NCI-H187 treated with DMSO at 0.1 percent for 48 hours (cell line): ENCODE data around the gene UBTF.
"Not testable (repeated sequence)": the region's sequence is repeated elsewhere in the genome, so short reads cannot be mapped to it uniquely, and the experiment has no call there.

Experiments
- DNase-seq: peaks from one replicate; lab custom pipeline; 2025; lab: John Stamatoyannopoulos, UW

UBTF gene

GRCh38 chr17:44241106-44241624, 21.7 kb upstream of the UBTF start:
- no peak for DNase-seq

DNA sequence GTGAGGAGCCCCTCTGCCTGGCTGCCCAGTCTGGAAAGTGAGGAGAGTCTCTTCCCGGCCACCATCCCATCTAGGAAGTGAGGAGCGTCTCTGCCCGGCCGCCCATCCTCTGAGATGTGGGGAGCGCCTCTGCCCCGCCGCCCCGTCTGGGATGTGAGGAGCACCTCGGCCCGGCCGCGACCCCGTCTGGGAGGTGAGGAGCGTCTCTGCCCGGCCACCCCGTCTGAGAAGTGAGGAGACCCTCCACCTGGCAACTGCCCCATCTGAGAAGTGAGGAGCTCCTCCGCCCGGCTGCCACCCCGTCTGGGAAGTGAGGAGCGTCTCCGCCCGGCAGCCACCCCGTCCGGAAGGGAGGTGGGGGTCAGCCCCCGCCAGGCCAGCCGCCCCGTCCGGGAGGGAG, 18.4 kb upstream of the UBTF start:
- not testable (repeated sequence) for DNase-seq

- no peak for DNase-seq
Observed at GRCh38 chr17:44236444-44236991, 17.0 kb upstream of the UBTF start.

DNA sequence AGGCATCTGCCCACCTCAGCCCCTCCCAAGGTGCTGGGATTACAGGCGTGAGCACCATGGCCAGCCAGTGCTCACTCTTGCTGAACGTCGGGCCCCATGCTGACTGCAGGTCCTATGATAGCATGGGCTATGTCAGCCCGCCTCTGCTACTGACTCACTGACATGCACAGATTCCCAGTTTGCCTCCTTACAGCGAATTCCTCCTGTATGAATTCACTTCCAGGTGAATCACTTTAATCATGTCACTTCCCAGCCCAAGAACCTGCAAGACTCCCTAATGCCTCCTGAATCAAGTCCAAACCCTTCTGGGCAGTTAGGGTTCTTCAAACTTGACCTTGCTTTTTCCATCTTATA, 16.1 kb upstream of the UBTF start:
- DNase-seq: no peak

DNA sequence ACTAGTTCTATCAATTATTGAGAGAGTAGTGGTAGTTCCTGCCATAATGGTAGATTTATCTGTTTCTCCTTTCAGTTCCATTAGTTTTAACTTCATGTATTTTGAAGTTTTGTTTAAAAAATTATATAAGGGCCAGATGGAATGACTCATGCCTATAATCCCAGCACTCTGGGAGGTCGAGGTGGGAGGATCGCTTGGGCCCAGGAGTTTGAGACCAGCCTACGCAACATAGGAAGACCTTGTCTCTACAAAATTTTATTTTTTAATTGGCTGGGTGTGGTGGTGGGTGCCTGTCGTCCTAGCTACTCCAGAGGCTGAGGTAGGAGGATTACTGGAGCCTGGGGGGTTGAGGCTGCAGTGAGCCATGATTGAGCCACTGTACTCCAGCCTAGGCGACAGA, 14.1 kb upstream of the UBTF start:
- DNase-seq: no peak

- no peak for DNase-seq
Observed at GRCh38 chr17:44232061-44232460, 12.6 kb upstream of the UBTF start.

GRCh38 chr17:44230140-44230539, 10.7 kb upstream of the UBTF start:
- DNase-seq: no peak

- DNase-seq: no peak
Observed at GRCh38 chr17:44229090-44229489, 9.6 kb upstream of the UBTF start.

DNA sequence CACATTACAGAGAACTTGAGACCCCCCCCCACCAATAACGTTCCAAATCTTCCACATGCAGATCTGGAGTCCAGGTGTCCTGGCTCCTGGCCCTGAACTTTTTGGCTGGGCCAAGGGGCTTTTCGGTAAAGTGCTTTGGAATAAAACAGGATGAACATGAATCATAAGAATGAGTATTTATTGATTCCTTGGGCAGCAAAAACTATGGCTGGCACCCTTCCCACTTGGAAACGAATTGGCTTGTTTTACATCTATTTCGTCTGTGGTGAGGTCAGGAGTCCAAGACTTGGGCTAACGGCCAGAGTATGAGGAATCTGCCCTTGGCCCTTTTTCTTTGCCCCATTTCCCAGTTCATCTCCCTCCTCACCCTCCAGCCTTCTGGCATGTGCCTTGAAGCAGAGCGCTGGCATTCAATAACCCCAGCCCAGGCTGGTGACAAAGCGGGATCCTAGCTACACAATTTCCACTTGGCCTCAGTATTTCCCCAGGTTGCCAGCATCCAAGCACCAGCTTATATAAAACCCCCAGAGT, 4.1 kb upstream of the UBTF start:
- no peak for DNase-seq

DNA sequence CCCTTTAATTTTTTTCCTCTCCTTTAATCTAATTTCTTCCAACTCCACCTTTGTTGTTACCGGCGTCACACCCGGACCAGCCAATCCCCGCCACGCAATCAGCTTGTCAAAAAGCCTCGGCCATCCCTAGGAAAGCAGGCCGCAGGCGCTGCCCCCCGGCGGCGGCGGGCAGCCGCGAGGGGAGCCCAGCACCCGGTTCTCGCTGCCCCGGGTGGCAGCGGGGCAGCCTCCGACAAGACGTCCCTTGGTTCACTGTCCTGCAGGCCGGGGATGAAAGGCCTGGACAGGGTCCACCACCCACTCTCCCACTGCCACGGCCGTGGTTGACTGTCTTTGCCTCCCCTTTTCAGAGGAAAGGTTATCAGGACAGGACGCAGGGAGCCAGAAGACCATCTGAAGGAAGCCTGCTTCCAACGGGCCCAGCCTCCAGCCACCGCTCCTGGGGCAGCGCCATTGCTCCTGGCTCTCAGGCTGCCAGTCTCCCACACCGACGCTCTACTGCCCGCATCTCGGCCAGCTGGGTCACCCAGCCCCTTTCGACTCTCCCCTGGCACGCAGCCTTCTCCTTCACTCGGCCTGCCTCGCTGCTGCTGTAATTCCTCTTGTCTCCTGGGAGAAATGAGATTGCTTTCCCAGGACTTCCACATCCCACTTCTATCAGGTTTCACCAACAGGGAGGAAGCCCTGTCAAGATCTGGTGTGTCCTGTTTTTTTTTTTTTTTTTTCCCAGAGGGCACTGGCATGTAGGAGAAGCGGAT, 2.8 kb upstream of the UBTF start:
- no peak for DNase-seq

DNA sequence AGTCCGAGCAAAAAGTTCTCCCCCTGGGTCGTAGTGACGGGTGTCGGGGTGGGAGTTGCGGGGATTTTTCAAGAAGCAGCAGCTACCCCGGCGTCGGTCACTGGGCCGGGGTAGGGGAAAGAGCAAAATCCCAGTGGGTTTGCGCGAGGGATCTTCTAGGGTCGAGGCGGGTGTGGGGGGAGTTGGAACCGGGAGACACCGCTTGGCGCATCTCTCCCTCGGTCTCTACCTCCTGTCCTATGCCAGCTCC, 2.3 kb upstream of the UBTF start:
- no peak for DNase-seq

DNA sequence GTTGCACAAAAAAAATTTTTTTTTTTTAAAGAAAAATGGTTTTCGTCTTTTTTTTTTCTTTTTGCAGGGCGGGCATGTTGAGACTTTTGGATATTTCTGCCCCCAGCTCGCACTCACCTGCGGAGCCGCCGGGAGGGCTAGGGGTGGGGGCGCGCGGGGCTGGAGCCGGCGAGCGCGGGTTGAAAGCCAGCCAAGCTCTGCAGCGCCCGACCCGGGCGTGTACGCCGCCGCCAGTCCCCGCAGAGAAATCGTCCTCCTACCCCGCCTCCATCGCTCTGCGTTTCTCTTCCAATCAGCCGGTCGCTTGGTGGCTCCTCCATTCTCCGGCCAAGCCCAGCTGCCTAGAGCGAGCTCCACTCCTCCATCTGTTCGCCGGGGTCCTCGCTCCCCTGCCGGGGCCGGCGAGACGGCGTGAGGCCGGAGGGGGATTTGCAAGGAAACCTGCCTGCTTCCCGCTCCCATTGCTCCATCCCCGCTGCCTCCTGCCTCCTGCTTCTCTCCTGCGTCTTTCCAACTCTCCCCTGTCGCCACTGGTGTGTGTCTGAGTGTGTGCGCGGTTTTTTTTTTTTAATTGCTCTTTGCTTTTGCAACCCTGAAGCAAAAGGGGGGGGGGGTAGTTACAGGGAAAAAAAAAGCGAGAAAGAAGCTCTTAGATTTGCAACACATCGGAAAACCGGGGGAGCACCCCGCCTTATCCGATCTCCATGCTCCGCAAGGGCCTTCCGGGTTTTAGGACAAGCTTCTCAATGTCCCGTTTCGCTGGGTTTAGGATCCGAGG, 1.8 kb upstream of the UBTF start:
- peak; percentile 23 for DNase-seq

DNA sequence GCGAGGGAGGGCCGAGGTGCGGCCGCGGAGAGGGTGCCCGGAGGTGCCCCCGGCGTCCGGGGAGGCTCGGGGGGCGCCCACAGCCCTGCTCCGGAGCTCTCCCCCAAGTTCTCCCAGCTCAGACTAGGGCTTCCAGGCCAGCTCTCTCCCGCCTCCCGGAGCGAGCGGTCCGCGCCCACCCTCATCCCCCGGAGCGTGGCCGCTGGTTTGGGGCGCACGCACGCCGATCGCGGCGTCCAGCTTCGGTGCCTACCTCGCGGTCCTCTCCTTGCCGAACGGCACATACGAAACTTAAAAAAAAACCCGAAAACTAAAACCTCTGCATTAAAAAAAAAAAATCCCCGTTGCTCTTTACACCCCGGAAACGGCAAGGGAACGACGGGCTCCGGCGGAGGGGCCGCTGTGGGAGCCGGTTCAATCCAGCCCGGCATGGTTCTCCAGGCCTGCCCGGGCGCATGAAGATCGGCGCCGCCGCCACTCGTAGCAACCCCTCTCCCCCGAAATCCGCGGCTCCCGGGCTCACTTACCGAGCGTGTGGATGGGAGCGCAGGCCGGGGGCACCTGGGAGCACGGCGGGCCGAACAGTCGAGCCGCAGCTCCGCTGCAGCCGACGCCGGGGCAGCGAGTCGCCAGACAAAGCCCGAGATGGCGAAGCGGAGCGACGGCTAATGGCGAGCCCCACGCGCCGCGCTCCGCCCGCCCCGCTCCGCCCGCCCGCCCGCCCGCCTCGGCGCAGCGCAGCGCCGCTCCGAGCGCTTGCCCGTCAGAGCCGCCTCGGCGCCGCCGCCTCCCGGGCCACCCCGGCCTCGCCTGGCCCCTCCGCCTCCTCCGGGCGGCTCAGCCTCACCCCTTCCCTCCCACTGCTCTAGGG, 973 bp upstream of the UBTF start:
- no peak for DNase-seq

GRCh38 chr17:44219108-44219615, 313 bp downstream of the UBTF start:
- DNase-seq: no peak

- peak; percentile 34 for DNase-seq
Observed at GRCh38 chr17:44218344-44219107, 949 bp downstream of the UBTF start.

GRCh38 chr17:44217738-44218343, 1.6 kb downstream of the UBTF start:
- DNase-seq: no peak

DNA sequence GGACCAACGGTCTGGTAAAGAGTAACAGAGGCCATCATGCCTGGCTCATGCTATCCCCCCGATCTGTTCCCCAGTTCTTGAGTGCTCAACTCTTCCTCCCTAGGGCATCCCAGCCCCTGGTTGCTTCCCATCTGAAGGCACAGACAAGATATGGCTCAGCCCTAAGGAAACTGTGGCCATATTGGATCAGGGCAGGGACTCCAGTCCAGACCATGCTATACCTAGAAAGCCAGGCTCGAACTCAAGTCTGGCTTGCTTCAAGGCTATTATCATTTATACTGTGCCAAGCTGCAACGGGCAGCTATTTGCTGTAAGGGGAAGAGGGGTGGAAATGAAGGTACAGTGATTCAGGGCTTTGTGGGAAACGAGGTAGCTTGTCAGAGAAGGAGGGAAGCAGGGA, 2.8 kb downstream of the UBTF start:
- DNase-seq: no peak

DNA sequence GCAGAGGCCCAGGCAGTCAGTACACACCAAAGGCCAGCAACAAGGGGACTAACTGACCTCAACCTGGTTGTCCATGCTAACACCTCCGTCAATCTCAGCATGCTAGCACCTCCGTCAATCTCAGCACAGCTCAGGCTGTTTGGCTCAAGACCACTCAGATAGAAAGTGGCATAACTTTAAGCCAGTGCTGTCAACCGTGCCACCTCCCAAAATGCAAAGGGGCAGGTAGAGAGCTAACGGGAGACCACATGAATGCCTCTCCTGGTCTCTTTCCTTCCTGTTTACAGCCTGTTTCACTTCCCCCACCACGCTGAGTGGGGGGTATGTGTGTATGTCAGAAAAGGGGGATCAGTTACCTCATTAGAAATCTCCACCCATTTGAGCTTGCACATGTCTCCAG, 3.3 kb downstream of the UBTF start:
- DNase-seq: no peak

DNA sequence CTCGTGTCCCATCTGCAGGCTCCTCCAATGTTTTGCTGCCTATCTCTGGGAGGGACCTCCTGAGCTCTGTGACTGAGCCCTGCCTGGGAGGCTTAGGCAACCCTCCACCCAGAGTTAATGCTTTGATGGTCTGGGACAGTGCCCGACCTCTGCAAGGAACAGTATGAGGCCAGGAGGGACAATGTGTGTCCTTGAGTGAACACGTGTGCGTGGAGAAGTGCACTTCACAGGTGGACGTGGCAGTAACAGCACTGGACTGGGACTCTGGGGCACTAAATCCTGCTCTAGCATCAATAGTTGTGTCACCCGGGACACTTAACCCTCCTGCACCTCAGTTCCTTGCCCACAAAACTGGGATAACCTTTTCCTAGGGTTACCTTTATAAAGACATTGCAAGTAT, 4.6 kb downstream of the UBTF start:
- DNase-seq: no peak

- DNase-seq: no peak
Observed at GRCh38 chr17:44214230-44214494, 5.3 kb downstream of the UBTF start.
